Kidney (tissue), 14 donors: ENCODE measurements around the gene FLG2. TPM values are rescaled to one million over a fixed set of nuclear protein-coding genes. Genes with fewer than 3 reads are reported as not detected.

Source experiments
- DNase-seq, 5 donors: peaks; one replicate each; pipeline ENCODE4 v3.0.0-alpha.2; 2013 to 2020
- FAIRE-seq: peaks from 2 replicates; lab custom pipeline; 2012; peaks lifted over from hg19 to GRCh38; lab: Jason Lieb, UNC
- H3K27ac ChIP-seq, 2 donors: one replicate each; pipeline ENCODE4 v1.7.0; 2013; ENCODE audit warnings: low read depth in 2 of 2, low read length in 2 of 2, inconsistent platforms in 1 of 2
- H3K27me3 ChIP-seq: one replicate; pipeline ENCODE4 v1.7.1; 2013; ENCODE audit warnings: low read length, inconsistent platforms; ENCODE audit not compliant: control insufficient read depth, insufficient read depth
- H3K36me3 ChIP-seq, 3 donors: one replicate each; pipeline versions ENCODE4 v1.7.0 to v1.7.1; 2013; ENCODE audit warnings: low read length in 3 of 3, control low read depth in 1 of 3, inconsistent platforms in 1 of 3; ENCODE audit not compliant: insufficient read depth in 3 of 3, control insufficient read depth in 2 of 3
- H3K4me1 ChIP-seq, 3 donors: one replicate each; pipeline versions ENCODE4 v1.7.0 to v1.7.1; 2013; ENCODE audit warnings: low read length in 3 of 3, inconsistent platforms in 1 of 3, low read depth in 1 of 3; ENCODE audit not compliant: control insufficient read depth in 2 of 3, insufficient read depth in 2 of 3
- H3K4me3 ChIP-seq, 3 donors: one replicate each; pipeline versions ENCODE4 v1.7.0 to v1.8.1; 2013; ENCODE audit warnings: low read length in 3 of 3, control low read depth in 1 of 3, inconsistent platforms in 1 of 3
- H3K9ac ChIP-seq, 3 donors: one replicate each; pipeline versions ENCODE4 v1.7.0 to v1.7.1; 2013; ENCODE audit warnings: low read length in 3 of 3, control low read depth in 1 of 3, inconsistent platforms in 1 of 3
- H3K9me3 ChIP-seq, 3 donors: one replicate each; pipeline versions ENCODE4 v1.7.0 to v1.7.1; 2013; ENCODE audit warnings: low read length in 3 of 3, control low read depth in 1 of 3, inconsistent platforms in 1 of 3; ENCODE audit not compliant: control insufficient read depth in 2 of 3, insufficient read depth in 1 of 3
- intact Hi-C: fragments of 100-400 bp; cut with DNase I; formaldehyde crosslinking; loops from one replicate; pipeline ENCODE4 v1.11.1; 2022
- polyA plus RNA-seq: library from polyadenylated mRNA; stranded (reverse); fragments of 350-450 nt; fragmentation: Illumina TruSeq; extraction: RNeasy Lipid Tissue Mini Kit (QIAGEN cat#74804); gene quantifications from one replicate; pipeline ENCODE4 v1.2.3, GENCODE V29; 2014; ENCODE audit warnings: low read depth, low replicate concordance; ENCODE audit not compliant: insufficient read depth
- total RNA-seq: library from RNA; stranded (reverse); fragmentation: NEBNext Ultra II Directional; extraction: Animal tissue kit (Norgen Biotek cat#: 25700); gene quantifications from one replicate; pipeline ENCODE4 v1.2.1, GENCODE V29; 2021
- TF ChIP-seq, protein P1 (sequence below): IDR thresholded peaks from 3 replicates; pipeline ENCODE4 v1.5.1; 2012; ENCODE audit warnings: mild to moderate bottlenecking, moderate library complexity, borderline replicate concordance; ENCODE audit not compliant: insufficient read depth; ENCODE audit errors: extremely low read depth
- donor health status: control.
- donor health status: control.
- donor health status: control.
- donor health status: control.
- donor health status: control.
- donor health status: DM: yes; HTN: yes; CAD: no.
- donor health status: Normal renal cell carcinoma (clear cell type).

Gene FLG2
- total and polyA plus RNA-seq, 2 donors from 2014 or later = not detected

DNA sequence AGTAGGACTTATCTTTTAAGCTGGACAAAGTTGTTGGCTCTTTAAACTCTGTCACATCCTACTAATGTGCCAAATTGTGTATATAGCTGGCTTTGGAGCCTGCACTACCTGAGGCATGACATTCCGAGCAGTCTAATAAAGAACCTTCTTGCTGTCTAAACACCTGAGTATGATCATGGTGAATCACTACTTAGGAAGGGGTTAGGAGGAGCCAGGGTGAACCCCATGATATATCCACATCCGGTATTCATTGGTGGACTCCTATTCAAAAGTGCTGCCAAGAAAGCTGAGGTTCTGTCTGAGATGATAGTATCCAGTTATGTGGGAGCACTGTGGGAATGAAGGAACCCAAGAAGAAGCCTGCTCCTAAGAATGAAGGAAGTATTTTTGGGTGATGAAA is 27.1 kb upstream of the FLG2 start:
- Histone ChIP-seq H3K9me3 (no peaks in the 10 kb centered on the region), H3K27me3 (no peaks in the 10 kb centered on the region), H3K27ac (no peak overlapping the region), H3K36me3 (no peaks in the 10 kb centered on the region), H3K9ac (no peak overlapping the region), H3K4me1 (no peaks in the 10 kb centered on the region), H3K4me3 (no peak overlapping the region)
- FAIRE-seq (no peak), DNase-seq (no peak)
- intact Hi-C loops = no loop called here
- TF ChIP-seq, protein P1, sequence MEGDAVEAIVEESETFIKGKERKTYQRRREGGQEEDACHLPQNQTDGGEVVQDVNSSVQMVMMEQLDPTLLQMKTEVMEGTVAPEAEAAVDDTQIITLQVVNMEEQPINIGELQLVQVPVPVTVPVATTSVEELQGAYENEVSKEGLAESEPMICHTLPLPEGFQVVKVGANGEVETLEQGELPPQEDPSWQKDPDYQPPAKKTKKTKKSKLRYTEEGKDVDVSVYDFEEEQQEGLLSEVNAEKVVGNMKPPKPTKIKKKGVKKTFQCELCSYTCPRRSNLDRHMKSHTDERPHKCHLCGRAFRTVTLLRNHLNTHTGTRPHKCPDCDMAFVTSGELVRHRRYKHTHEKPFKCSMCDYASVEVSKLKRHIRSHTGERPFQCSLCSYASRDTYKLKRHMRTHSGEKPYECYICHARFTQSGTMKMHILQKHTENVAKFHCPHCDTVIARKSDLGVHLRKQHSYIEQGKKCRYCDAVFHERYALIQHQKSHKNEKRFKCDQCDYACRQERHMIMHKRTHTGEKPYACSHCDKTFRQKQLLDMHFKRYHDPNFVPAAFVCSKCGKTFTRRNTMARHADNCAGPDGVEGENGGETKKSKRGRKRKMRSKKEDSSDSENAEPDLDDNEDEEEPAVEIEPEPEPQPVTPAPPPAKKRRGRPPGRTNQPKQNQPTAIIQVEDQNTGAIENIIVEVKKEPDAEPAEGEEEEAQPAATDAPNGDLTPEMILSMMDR = no peak

DNA sequence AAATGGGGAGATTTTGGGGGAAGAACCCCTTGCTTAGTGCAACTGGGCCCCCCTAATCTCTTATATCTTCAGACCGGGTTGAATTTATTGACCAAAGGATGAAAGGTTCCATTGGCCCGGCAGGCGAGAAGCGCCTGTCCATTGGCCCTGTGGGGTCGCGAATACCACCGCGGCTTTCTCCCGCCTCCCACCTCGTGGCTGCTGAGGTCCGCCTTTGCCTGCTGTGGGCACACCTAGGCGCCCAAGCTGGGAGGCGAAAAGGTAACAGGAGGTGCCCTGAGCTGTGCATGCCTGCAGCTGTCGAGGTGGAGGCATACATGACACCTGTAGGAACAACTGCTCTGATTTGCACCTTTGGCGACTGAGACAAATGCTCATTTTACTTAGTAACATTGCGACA is 21.1 kb upstream of the FLG2 start:
- no peak overlapping the region for H3K27ac ChIP-seq
- intact Hi-C loops = no loop called here
- no peaks in the 10 kb centered on the region for H3K27me3 ChIP-seq
- no peaks in the 10 kb centered on the region for H3K4me1 ChIP-seq
- TF ChIP-seq, protein P1 = no peak
- H3K9ac ChIP-seq = no peak overlapping the region
- H3K9me3 ChIP-seq = no peaks in the 10 kb centered on the region
- H3K4me3 ChIP-seq = no peak overlapping the region
- no peak for DNase-seq
- no peak for FAIRE-seq
- no peaks in the 10 kb centered on the region for H3K36me3 ChIP-seq

DNA sequence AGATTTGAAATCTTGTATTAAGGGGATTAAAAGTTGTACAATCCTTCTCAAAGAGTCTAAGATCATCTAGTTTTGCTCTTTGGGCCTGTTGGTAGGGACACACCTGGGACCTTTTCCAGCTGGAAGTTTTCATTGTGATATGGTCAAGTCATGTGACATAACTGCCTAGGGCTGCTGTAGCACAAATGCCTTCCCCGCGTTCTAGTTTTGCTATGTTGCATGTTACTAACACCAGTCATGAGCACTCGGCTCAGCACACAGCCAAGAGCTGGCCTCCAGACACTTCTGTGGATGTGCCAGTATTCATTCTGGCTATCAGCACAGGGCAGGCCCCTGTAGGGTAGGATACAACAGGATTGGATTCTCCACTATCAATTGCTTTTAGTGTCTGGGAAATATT is 14.6 kb upstream of the FLG2 start:
- Histone ChIP-seq H3K9me3 (no peaks in the 10 kb centered on the region), H3K4me1 (no peaks in the 10 kb centered on the region), H3K36me3 (no peaks in the 10 kb centered on the region), H3K4me3 (no peak overlapping the region), H3K27me3 (no peaks in the 10 kb centered on the region), H3K27ac (no peak overlapping the region), H3K9ac (no peak overlapping the region)
- no peak for FAIRE-seq
- TF ChIP-seq, protein P1 = no peak
- intact Hi-C loops = no loop called here
- no peak for DNase-seq

DNA sequence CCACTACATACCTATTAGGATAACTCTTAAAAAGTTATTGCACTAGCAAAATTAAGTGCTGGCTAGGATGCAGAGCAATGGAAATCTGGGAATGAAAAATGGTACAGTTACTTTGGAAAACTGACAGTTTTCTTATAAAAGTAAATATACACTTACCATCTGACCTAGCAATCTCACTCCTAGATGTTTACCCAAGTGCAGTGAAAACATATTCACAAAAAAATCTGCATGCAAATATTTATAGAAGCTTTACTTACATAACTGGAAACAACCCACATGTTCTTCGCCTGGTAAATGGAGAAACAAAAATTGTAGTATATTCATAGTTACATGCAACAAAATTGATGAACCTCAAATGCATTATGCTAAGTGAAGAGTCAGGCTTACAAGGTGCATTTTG is 12.9 kb upstream of the FLG2 start:
- intact Hi-C loops = no loop called here
- TF ChIP-seq, protein P1 = no peak

More for the DNA sequence above, 12.9 kb upstream of the FLG2 start:
- DNase-seq (no peak), FAIRE-seq (no peak)
- H3K36me3 ChIP-seq = no peaks in the 10 kb centered on the region
- no peak overlapping the region for H3K9ac ChIP-seq
- H3K4me3 ChIP-seq = no peak overlapping the region
- no peaks in the 10 kb centered on the region for H3K9me3 ChIP-seq
- no peaks in the 10 kb centered on the region for H3K27me3 ChIP-seq
- no peaks in the 10 kb centered on the region for H3K4me1 ChIP-seq
- H3K27ac ChIP-seq = no peak overlapping the region
